HCT116 (cell line): ENCODE measurements around the gene WNT2. TPM values are rescaled to one million over a fixed set of nuclear protein-coding genes. Genes with fewer than 3 reads are reported as not detected.

Experiments
- ATAC-seq: fragments of 200-7000 bp; cut with Tn5 transposase; 2 replicates; pipeline ENCODE4 v1.9.1; 2020; ENCODE audit warnings: mild to moderate bottlenecking, moderate library complexity
- BruUV-seq: library from RNA; stranded (reverse); fragments of 400-500 nt; replicated peaks from 2 replicates; lab custom pipeline; 2021; lab: Mats Ljungman, UMichigan
- CTCF ChIA-PET: fragments of 300-600 bp; sonication (Branson Sonifier 250); formaldehyde crosslinking; loops from one replicate; lab custom pipeline; 2021; ENCODE audit warnings: antibody characterized with exemption; lab: Charles Lee
- POLR2A ChIA-PET: fragments of 300-600, 350-600 bp; sonication (Branson Sonifier 250); formaldehyde crosslinking; loops from one replicate; lab custom pipeline; 2021; ENCODE audit warnings: antibody characterized with exemption; lab: Charles Lee
- RAD21 ChIA-PET, 2 experiments: fragments of 300-600 bp; sonication (Branson Sonifier 250); formaldehyde crosslinking; loops; one replicate each; lab custom pipeline; 2023; ENCODE audit warnings: low total read pairs in 2 of 2; ENCODE audit not compliant: uncharacterized antibody in 2 of 2, unreplicated experiment in 2 of 2, low non-redundant PET in 1 of 2; lab: Charles Lee
- DNase-seq: peaks from one replicate; pipeline ENCODE4 v3.0.0-alpha.2; 2010; ENCODE audit warnings: low read depth, low spot score
- H2AFZ ChIP-seq: fragments of 200-600 bp; shearing (Covaris generic), sonication (generic); 2 replicates; pipeline ENCODE4 v1.6.1; 2017; ENCODE audit warnings: low read depth, mixed run types, mixed read lengths, antibody characterized with exemption, low read length; ENCODE audit not compliant: poor library complexity, severe bottlenecking
- H3K27ac ChIP-seq: 2 replicates; pipeline ENCODE4 v1.5.1; 2012; ENCODE audit warnings: low read depth, low read length
- H3K27me3 ChIP-seq: fragments of 200-600 bp; sonication (generic); 2 replicates; pipeline ENCODE4 v1.6.1; 2016; ENCODE audit warnings: mixed run types, low read length, mixed read lengths; ENCODE audit not compliant: insufficient read depth
- H3K36me3 ChIP-seq, 2 experiments: fragments of 200-500 bp in 1 of 2; fragments of 200-600 bp in 1 of 2; sonication (Bioruptor generic) in 1 of 2; sonication (generic) in 1 of 2; 2 replicates each; pipeline versions ENCODE4 v1.5.1 to v1.6.1; 2014 to 2016; ENCODE audit warnings: low read length in 2 of 2, inconsistent platforms in 1 of 2, mixed read lengths in 1 of 2, mixed run types in 1 of 2; ENCODE audit not compliant: insufficient read depth in 2 of 2, control insufficient read depth in 1 of 2
- H3K4me1 ChIP-seq, 2 experiments: fragments of 200-600 bp in 1 of 2; sonication (generic) in 1 of 2; 2 replicates each; pipeline versions ENCODE4 v1.5.1 to v1.6.1; 2012 to 2017; ENCODE audit warnings: low read length in 2 of 2, inconsistent platforms in 1 of 2, mild to moderate bottlenecking in 1 of 2, mixed read lengths in 1 of 2, mixed run types in 1 of 2, moderate library complexity in 1 of 2; ENCODE audit not compliant: insufficient read depth in 2 of 2, control insufficient read depth in 1 of 2
- H3K4me2 ChIP-seq: fragments of 200-600 bp; sonication (generic); 2 replicates; pipeline ENCODE4 v1.6.1; 2017; ENCODE audit warnings: mixed run types, low read length, mixed read lengths
- H3K4me3 ChIP-seq, 2 experiments: fragments of 200-600 bp in 1 of 2; sonication (generic) in 1 of 2; replicated peaks in 1 of 2; 2 replicates each; pipeline ENCODE4 v1.5.1; 2011 to 2016; ENCODE audit warnings: low read length in 2 of 2, control low read depth in 1 of 2, low read depth in 1 of 2, mild to moderate bottlenecking in 1 of 2, mixed read lengths in 1 of 2, mixed run types in 1 of 2
- H3K79me2 ChIP-seq: fragments of 200-600 bp; sonication (generic); 2 replicates; pipeline ENCODE4 v1.6.1; 2017; ENCODE audit warnings: mild to moderate bottlenecking, mixed run types, low read length, moderate library complexity, mixed read lengths; ENCODE audit not compliant: insufficient read depth
- H3K9ac ChIP-seq: fragments of 200-600 bp; sonication (generic); 2 replicates; pipeline ENCODE4 v1.6.1; 2016; ENCODE audit warnings: low read length, mixed read lengths
- H3K9me2 ChIP-seq: fragments of 200-600 bp; sonication (generic), shearing (Covaris generic); 2 replicates; pipeline ENCODE4 v1.6.1; 2017; ENCODE audit warnings: mixed run types, mild to moderate bottlenecking, moderate library complexity; ENCODE audit not compliant: insufficient read depth
- H3K9me3 ChIP-seq, 2 experiments: fragments of 200-500 bp in 1 of 2; fragments of 200-600 bp in 1 of 2; sonication (Bioruptor generic) in 1 of 2; sonication (generic) in 1 of 2; 2 replicates each; pipeline ENCODE4 v1.6.1; 2014 to 2017; ENCODE audit warnings: low read length in 2 of 2, mixed read lengths in 2 of 2, inconsistent platforms in 1 of 2, low read depth in 1 of 2, mild to moderate bottlenecking in 1 of 2, mixed run types in 1 of 2, moderate library complexity in 1 of 2; ENCODE audit not compliant: control insufficient read depth in 1 of 2, insufficient read depth in 1 of 2
- H4K20me1 ChIP-seq: fragments of 200-600 bp; sonication (generic), shearing (Covaris generic); 2 replicates; pipeline ENCODE4 v1.6.1; 2017; ENCODE audit warnings: mixed run types, mild to moderate bottlenecking, moderate library complexity; ENCODE audit not compliant: insufficient read depth
- EGR1 ChIP-seq: IDR thresholded peaks from 2 replicates; pipeline ENCODE4 v1.6.1; 2012; ENCODE audit warnings: low read depth
- EZH2 ChIP-seq: fragments of 200-600 bp; sonication (generic); IDR thresholded peaks from 2 replicates; pipeline ENCODE4 v1.6.1; 2017; ENCODE audit warnings: antibody characterized with exemption, mixed run types
- POLR2A ChIP-seq: IDR thresholded peaks from 2 replicates; pipeline ENCODE4 v1.7.0; 2011; ENCODE audit warnings: borderline replicate concordance; ENCODE audit not compliant: insufficient read depth, insufficient read length; ENCODE audit errors: extremely low read depth
- POLR2AphosphoS5 ChIP-seq: IDR thresholded peaks from 2 replicates; pipeline ENCODE4 v1.6.1; 2011; ENCODE audit warnings: mild to moderate bottlenecking, low read depth, low read length, moderate library complexity
- RAD21 ChIP-seq: IDR thresholded peaks from 2 replicates; pipeline ENCODE4 v1.6.1; 2012; ENCODE audit warnings: low read depth, mild to moderate bottlenecking
- SIN3A ChIP-seq: IDR thresholded peaks from 2 replicates; pipeline ENCODE4 v1.6.1; 2012; ENCODE audit warnings: low read depth
- SP1 ChIP-seq: IDR thresholded peaks from 2 replicates; pipeline ENCODE4 v1.6.1; 2012; ENCODE audit warnings: low read depth
- TCF7L2 ChIP-seq: IDR thresholded peaks from 2 replicates; pipeline ENCODE4 v1.7.0; 2011; ENCODE audit warnings: borderline replicate concordance, inconsistent platforms; ENCODE audit not compliant: insufficient read depth, insufficient read length; ENCODE audit errors: extremely low read depth
- ZNF274 ChIP-seq: fragments of 200-500 bp; sonication (Bioruptor generic); IDR thresholded peaks from 2 replicates; pipeline ENCODE4 v1.6.1; 2014; ENCODE audit warnings: mild to moderate bottlenecking, low read depth, low read length, inconsistent platforms
- intact Hi-C: fragments of 100-400 bp; cut with micrococcal nuclease; formaldehyde crosslinking; loops from 2 replicates; pipeline ENCODE4 v1.10.0; 2022
- total RNA-seq: library from RNA; stranded (reverse); gene quantifications from one replicate; pipeline ENCODE4 v1.2.1, GENCODE V29; 2021; ENCODE audit not compliant: unreplicated experiment
- TF ChIP-seq, protein P1 (sequence below), 3 experiments: fragments of 200-600 bp in 1 of 3; sonication (generic) in 1 of 3; IDR thresholded peaks in 2 of 3; conservative IDR thresholded peaks in 1 of 3; 2 replicates each; pipeline ENCODE4 v1.5.1; 2012 to 2017; ENCODE audit warnings: low read depth in 2 of 3, low read length in 2 of 3, antibody characterized with exemption in 1 of 3, borderline replicate concordance in 1 of 3, control low read depth in 1 of 3, mild to moderate bottlenecking in 1 of 3, mixed read lengths in 1 of 3, mixed run types in 1 of 3, moderate library complexity in 1 of 3; ENCODE audit not compliant: insufficient read depth in 1 of 3
- TF ChIP-seq, protein P2 (sequence below): IDR thresholded peaks from 2 replicates; pipeline ENCODE4 v1.6.1; 2012

The WNT2 gene
- total RNA-seq, 1 experiment from 2014 or later: 0.12 TPM

DNA sequence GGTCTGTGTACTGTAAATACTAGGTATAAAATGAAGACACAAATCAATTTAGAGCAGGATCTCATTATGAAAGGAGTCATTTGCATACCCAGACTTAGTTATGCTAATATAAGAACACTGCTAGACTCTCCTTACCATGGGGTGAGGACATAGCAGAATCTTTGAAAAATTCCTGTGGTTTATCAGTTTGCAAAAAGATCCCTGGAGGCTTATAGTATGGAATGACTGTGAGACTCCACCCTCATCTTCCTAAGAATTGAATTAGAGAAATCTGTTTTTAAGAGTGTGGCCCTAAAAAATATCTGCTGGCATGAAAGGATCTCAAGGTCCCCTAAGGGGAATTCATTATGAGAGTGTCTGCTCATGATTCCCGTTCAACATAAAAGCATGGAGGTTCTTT, 63.2 kb downstream of the WNT2 start (continued):
- TF ChIP-seq, protein P1, sequence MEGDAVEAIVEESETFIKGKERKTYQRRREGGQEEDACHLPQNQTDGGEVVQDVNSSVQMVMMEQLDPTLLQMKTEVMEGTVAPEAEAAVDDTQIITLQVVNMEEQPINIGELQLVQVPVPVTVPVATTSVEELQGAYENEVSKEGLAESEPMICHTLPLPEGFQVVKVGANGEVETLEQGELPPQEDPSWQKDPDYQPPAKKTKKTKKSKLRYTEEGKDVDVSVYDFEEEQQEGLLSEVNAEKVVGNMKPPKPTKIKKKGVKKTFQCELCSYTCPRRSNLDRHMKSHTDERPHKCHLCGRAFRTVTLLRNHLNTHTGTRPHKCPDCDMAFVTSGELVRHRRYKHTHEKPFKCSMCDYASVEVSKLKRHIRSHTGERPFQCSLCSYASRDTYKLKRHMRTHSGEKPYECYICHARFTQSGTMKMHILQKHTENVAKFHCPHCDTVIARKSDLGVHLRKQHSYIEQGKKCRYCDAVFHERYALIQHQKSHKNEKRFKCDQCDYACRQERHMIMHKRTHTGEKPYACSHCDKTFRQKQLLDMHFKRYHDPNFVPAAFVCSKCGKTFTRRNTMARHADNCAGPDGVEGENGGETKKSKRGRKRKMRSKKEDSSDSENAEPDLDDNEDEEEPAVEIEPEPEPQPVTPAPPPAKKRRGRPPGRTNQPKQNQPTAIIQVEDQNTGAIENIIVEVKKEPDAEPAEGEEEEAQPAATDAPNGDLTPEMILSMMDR (IDR thresholded peaks at IDR 0.05 in 2 of 3, conservative IDR thresholded peaks at IDR 0.05 in 1 of 3; ENCODE audit: borderline replicate concordance in 1 of 3, insufficient read depth in 1 of 3, low read depth in 2 of 3, low read length in 2 of 3): no peak
- TF ChIP-seq RAD21 (no peak), SIN3A (no peak), ZNF274 (no peak), EGR1 (no peak)

DNA sequence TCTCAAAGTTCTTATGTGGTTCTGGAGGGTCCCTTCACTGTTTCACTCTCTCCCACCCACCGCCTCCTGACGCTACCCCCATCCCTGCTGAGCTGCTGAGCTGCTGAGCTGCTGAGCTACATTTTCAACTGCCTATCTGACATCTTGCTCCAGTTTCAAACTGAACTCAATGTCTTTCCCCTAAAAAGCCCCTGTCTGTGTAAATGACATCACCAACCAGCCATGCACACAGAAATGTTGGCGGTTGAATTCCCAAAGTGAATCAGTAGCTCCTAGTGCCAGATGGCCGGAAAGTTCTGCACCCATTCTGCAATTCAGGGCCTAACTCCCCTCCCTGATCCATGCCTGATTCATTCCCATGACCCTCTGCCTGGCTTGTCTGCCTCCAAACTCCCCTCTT, 71.2 kb downstream of the WNT2 start:
- CTCF ChIA-PET: interaction anchor here (1.7 kb wide), 1 partner anchor 39 kb away, joined by 4 read pairs; no protein-coding TSS in a partner anchor
- H4K20me1 ChIP-seq: no peaks in the 10 kb centered on the region
- no peaks in the 10 kb centered on the region for H3K9me2 ChIP-seq
- H3K36me3 ChIP-seq: no peaks in the 10 kb centered on the region
- no peak overlapping the region for H3K4me2 ChIP-seq
- RAD21 ChIA-PET: no interaction called here
- no peak overlapping the region for H3K27ac ChIP-seq
- DNase-seq (no peak), ATAC-seq (no peak)
- POLR2A ChIA-PET: no interaction called here
- no peaks in the 10 kb centered on the region for H3K4me1 ChIP-seq
- BruUV-seq: no TSS peak
- H3K9me3 ChIP-seq: no peaks in the 10 kb centered on the region
- H3K27me3 ChIP-seq: 0 out of 2 replicates have a peak, but pooled peaks cover 3% of the 10 kb centered on the region
- intact Hi-C loops: no loop called here
- H3K79me2 ChIP-seq: no peaks in the 10 kb centered on the region
- H3K9ac ChIP-seq: no peak overlapping the region
- H2AFZ ChIP-seq: no peak overlapping the region
- H3K4me3 ChIP-seq: no peak overlapping the region
- TF ChIP-seq POLR2AphosphoS5 (no peak), POLR2A (no peak), EZH2 (no peak), SP1 (no peak), TCF7L2 (no peak), ZNF274 (no peak)
- TF ChIP-seq, protein P2, sequence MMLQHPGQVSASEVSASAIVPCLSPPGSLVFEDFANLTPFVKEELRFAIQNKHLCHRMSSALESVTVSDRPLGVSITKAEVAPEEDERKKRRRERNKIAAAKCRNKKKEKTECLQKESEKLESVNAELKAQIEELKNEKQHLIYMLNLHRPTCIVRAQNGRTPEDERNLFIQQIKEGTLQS: no peak
